Prostate gland (tissue), 2 donors: ENCODE measurements around the gene ZBTB43.

ENCODE experiments used
- POLR2A ChIP-seq: fragments of 450-650 bp; IDR thresholded peaks from one replicate; pipeline ENCODE4 v1.6.1; 2016; ENCODE audit warnings: antibody characterized with exemption, mild to moderate bottlenecking
- POLR2AphosphoS5 ChIP-seq: sonication (generic); formaldehyde crosslinking; IDR thresholded peaks from one replicate; pipeline ENCODE4 v1.6.1; 2017; ENCODE audit warnings: antibody characterized with exemption
- TF ChIP-seq, protein P1 (sequence below), 4 experiments: fragments of 200-600 bp in 2 of 4; fragments of 450-650 bp in 2 of 4; sonication (generic) in 2 of 4; IDR thresholded peaks; 1 replicate in 3 of 4; 2 replicates in 1 of 4; pipeline ENCODE4 v1.5.1; 2016 to 2019; ENCODE audit warnings: antibody characterized with exemption in 4 of 4, mild to moderate bottlenecking in 2 of 4, moderate library complexity in 2 of 4

DNA sequence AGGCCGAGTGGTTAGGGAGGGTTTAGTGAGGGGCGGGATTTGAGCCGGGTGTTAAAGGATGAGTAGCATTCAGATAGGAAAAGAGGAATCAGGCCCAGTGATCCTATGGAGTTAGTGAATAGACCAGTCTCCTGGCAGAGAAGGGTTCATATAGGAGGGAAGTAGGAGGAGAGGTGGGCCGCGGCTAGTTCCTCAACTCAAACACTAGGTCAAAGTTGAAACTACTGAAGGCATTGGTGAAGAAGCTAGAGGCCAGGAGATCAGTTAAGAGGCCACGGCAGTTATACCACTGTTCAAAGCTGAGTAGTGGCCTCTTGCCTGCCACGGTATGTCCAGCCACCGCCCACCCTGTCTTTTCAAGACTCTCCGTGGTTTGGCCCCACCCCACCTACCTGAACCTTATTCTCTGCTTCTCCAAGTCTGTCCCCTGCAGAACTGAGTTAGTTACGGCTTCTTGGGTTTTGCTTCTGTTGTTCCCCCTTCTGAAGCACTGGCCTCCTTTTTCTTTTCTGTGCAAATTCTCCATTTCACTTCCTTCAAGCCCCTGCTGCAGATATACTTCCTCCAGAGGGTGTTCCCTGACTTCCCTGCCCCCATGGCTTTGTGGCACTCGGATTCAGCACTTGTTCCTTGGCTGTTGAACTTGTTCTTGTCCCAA is 57.4 kb downstream of the ZBTB43 start:
- TF ChIP-seq, protein P1, sequence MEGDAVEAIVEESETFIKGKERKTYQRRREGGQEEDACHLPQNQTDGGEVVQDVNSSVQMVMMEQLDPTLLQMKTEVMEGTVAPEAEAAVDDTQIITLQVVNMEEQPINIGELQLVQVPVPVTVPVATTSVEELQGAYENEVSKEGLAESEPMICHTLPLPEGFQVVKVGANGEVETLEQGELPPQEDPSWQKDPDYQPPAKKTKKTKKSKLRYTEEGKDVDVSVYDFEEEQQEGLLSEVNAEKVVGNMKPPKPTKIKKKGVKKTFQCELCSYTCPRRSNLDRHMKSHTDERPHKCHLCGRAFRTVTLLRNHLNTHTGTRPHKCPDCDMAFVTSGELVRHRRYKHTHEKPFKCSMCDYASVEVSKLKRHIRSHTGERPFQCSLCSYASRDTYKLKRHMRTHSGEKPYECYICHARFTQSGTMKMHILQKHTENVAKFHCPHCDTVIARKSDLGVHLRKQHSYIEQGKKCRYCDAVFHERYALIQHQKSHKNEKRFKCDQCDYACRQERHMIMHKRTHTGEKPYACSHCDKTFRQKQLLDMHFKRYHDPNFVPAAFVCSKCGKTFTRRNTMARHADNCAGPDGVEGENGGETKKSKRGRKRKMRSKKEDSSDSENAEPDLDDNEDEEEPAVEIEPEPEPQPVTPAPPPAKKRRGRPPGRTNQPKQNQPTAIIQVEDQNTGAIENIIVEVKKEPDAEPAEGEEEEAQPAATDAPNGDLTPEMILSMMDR (IDR thresholded peaks at IDR 0.05): no peak
- TF ChIP-seq POLR2AphosphoS5 (no peak), POLR2A (no peak)
